ENCODE measurements around the gene CD27. TPM values are rescaled to one million over a fixed set of nuclear protein-coding genes. Genes with fewer than 3 reads are reported as not detected.
"Not testable (repeated sequence)": the region's sequence is repeated elsewhere in the genome, so short reads cannot be mapped to it uniquely, and the experiment has no call there.

The CD27 gene
- total RNA-seq, 1 experiment from 2014 or later = 0.28 TPM

DNA sequence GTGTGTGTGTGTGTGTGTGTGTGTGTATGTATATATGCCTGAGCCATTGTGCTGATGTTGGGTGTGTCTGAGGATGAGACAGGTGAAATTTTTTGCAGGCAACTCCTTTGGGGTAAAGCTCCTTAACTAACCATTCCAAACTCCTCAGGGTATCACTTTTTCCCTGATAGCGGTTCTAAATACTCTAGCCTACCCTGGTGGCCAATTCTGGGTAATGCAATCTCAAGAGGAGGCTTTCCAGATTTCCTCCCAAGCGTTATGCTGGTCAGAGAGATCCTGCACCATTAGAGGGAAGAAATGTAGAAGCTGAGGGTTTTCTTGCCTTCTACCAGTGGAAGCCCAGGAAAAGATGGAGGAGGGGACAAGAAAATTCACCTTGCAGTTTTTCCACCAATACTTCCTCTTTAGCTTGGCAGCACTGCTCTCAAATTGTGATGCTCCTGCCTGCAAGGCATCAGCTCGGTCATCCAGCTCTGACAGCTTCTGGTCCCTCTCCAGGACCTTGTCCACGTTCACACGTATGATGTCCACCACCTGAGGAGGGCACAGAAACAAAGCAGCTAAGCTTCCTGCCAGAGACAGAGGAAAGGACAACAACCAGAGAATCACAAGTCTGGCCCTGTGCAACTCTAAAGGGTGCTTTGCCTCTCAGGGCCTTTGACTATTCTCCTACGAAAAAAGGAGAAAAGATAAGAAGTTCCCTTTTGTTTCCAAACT, 20.9 kb downstream of the CD27 start:
- Mint-ChIP-seq H3K27ac (no peak overlapping the region), H3K4me1 (peaks cover 19% of the 10 kb centered on the region), H3K36me3 (peaks cover 55% of the 10 kb centered on the region), H3K4me3 (no peak overlapping the region), H3K27me3 (ENCODE audit: low read depth) (peaks cover 7% of the 10 kb centered on the region), H3K9me3 (no peaks in the 10 kb centered on the region)
- TF ChIP-seq CTCF (IDR thresholded peaks at IDR 0.05) (peak; percentile 74), ZNF416 (CRISPR knock-in tag; IDR thresholded peaks at IDR 0.05) (no peak)
- POLR2A ChIA-PET = interaction anchor here (0.6 to 1.2 kb wide), 8 partner anchors 28 to 139 kb away, joined by 3 to 6 read pairs (median 3); partner anchors contain the start of genes MRPL51 and SCNN1A
- DNase-seq (ENCODE audit: low spot score) (peak; percentile 52), ATAC-seq (peak; percentile 71)
- CTCF ChIA-PET = interaction anchor here (0.6 to 3.2 kb wide), 53 partner anchors 9 to 477 kb away, joined by 3 to 77 read pairs (median 5); partner anchors contain the start of genes CD27, LTBR, MRPL51 and TAPBPL

- ChIA-PET POLR2A (interaction anchor here (0.9 to 1.2 kb wide), 2 partner anchors 130 to 140 kb away, joined by 3 to 6 read pairs; no protein-coding TSS in a partner anchor), CTCF (interaction anchor here (0.6 to 3.2 kb wide), 39 partner anchors 9 to 478 kb away, joined by 3 to 77 read pairs (median 8); partner anchors contain the start of genes CD27, LTBR, MRPL51 and TAPBPL)
- Mint-ChIP-seq H3K27ac (no peak overlapping the region), H3K4me1 (peaks cover 20% of the 10 kb centered on the region), H3K36me3 (peaks cover 50% of the 10 kb centered on the region), H3K27me3 (ENCODE audit: low read depth) (peaks cover 7% of the 10 kb centered on the region), H3K9me3 (no peaks in the 10 kb centered on the region), H3K4me3 (no peak overlapping the region)
- TF ChIP-seq GABPB1 (CRISPR knock-in tag; IDR thresholded peaks at IDR 0.05) = no peak
- no peak for TF ChIP-seq ZBTB21 (CRISPR knock-in tag; IDR thresholded peaks at IDR 0.05; ENCODE audit: borderline replicate concordance)
- TF ChIP-seq IRF2 (CRISPR knock-in tag; IDR thresholded peaks at IDR 0.05; ENCODE audit: borderline replicate concordance, low read depth) = no peak
- TF ChIP-seq CBFB (CRISPR knock-in tag; IDR thresholded peaks at IDR 0.05; ENCODE audit: low read depth) = no peak
- no peak for TF ChIP-seq FOXP4 (CRISPR knock-in tag; IDR thresholded peaks at IDR 0.05)
- no peak for TF ChIP-seq NR1H2 (CRISPR knock-in tag; IDR thresholded peaks at IDR 0.05)
- no peak for TF ChIP-seq ELF4 (CRISPR knock-in tag; IDR thresholded peaks at IDR 0.05; ENCODE audit: low read depth)
- no peak for TF ChIP-seq ZNF396 (CRISPR knock-in tag; IDR thresholded peaks at IDR 0.05; ENCODE audit: borderline replicate concordance)
- TF ChIP-seq, protein P1, sequence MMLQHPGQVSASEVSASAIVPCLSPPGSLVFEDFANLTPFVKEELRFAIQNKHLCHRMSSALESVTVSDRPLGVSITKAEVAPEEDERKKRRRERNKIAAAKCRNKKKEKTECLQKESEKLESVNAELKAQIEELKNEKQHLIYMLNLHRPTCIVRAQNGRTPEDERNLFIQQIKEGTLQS (CRISPR knock-in tag; conservative IDR thresholded peaks at IDR 0.05) = no peak
- no peak for TF ChIP-seq ZNF263 (CRISPR knock-in tag; IDR thresholded peaks at IDR 0.05; ENCODE audit: low read depth)
- no peak for TF ChIP-seq JUN (CRISPR knock-in tag; IDR thresholded peaks at IDR 0.05)
- TF ChIP-seq GRHL2 (CRISPR knock-in tag; IDR thresholded peaks at IDR 0.05; ENCODE audit: insufficient replicate concordance, severe bottlenecking) = no peak
- no peak for TF ChIP-seq SMAD3 (CRISPR knock-in tag; IDR thresholded peaks at IDR 0.05; ENCODE audit: borderline replicate concordance)
- TF ChIP-seq, protein P2, sequence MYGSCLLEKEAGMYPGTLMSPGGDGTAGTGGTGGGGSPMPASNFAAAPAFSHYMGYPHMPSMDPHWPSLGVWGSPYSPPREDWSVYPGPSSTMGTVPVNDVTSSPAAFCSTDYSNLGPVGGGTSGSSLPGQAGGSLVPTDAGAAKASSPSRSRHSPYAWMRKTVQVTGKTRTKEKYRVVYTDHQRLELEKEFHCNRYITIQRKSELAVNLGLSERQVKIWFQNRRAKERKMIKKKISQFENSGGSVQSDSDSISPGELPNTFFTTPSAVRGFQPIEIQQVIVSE (CRISPR knock-in tag; IDR thresholded peaks at IDR 0.05; ENCODE audit: borderline replicate concordance) = no peak
- no peak for DNase-seq (ENCODE audit: low spot score)
- ATAC-seq = no peak
Observed at GRCh38 chr12:6466184-6466573, 21.4 kb downstream of the CD27 start.

DNA sequence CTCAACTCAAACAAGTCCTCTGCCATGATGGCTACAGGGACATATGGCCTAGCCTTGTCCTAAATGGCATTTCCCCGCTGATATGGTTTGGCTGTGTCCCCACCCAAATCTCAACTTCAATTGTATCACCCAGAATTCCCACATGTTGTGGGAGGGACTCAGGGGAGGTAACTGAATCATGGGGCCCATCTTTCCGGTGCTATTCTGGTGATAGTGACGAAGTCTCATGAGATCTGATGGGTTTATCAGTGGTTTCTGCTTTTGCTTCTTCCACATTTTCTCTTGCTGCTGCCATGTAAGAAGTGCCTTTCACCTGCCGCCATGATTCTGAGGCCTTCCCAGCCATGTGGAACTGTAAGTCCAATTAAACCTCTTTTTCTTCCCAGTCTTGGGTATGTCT, 22.0 kb downstream of the CD27 start:
- CTCF ChIA-PET = interaction anchor here (0.6 to 3.2 kb wide), 7 partner anchors 10 to 223 kb away, joined by 3 to 77 read pairs (median 25); partner anchors contain the start of genes CD27, TAPBPL and ZNF384
- H3K27ac Mint-ChIP-seq; DNase-seq (ENCODE audit: low spot score); H3K4me3 Mint-ChIP-seq; ATAC-seq; POLR2A ChIA-PET; H3K9me3 Mint-ChIP-seq; H3K27me3 Mint-ChIP-seq (ENCODE audit: low read depth): not testable (repeated sequence)
- Mint-ChIP-seq H3K36me3 (peaks cover 46% of the 10 kb centered on the region), H3K4me1 (peaks cover 21% of the 10 kb centered on the region)

- Mint-ChIP-seq H3K36me3 (peaks cover 38% of the 10 kb centered on the region), H3K27me3 (ENCODE audit: low read depth) (peaks cover 16% of the 10 kb centered on the region), H3K4me1 (peaks cover 27% of the 10 kb centered on the region)
- H3K4me3 Mint-ChIP-seq, H3K27ac Mint-ChIP-seq, POLR2A ChIA-PET, H3K9me3 Mint-ChIP-seq, ATAC-seq: not testable (repeated sequence)
- DNase-seq (ENCODE audit: low spot score) = peak; percentile 9
- CTCF ChIA-PET = interaction anchor here (1.5 to 1.7 kb wide), 2 partner anchors 142 to 144 kb away, joined by 3 to 5 read pairs; no protein-coding TSS in a partner anchor
Observed at GRCh38 chr12:6467571-6468282, 23.0 kb downstream of the CD27 start.
